HepG2 (cell line): ENCODE data around the gene SLC27A3. TPM values are rescaled to one million over a fixed set of nuclear protein-coding genes. Genes with fewer than 3 reads are reported as not detected.

Experiments used
- CBFB ChIP-seq: sonication (generic); formaldehyde crosslinking; IDR thresholded peaks from 2 replicates; pipeline ENCODE4 v1.4.0; 2020; ENCODE audit warnings: missing genetic modification reagents
- CSRNP2 ChIP-seq: sonication (generic); formaldehyde crosslinking; conservative IDR thresholded peaks from 2 replicates; pipeline ENCODE4 v1.8.0; 2022; ENCODE audit warnings: low read depth, missing genetic modification reagents
- DPF2 ChIP-seq: sonication (generic); formaldehyde crosslinking; IDR thresholded peaks from 2 replicates; pipeline ENCODE4 v1.4.0; 2020; ENCODE audit warnings: mild to moderate bottlenecking, low read depth, missing genetic modification reagents, borderline replicate concordance
- FOXP4 ChIP-seq: sonication (generic); formaldehyde crosslinking; IDR thresholded peaks from 2 replicates; pipeline ENCODE4 v1.4.0; 2020; ENCODE audit warnings: missing genetic modification reagents
- GATAD2A ChIP-seq: IDR thresholded peaks from 2 replicates; pipeline ENCODE4 v1.6.1; 2016
- MXD4 ChIP-seq: IDR thresholded peaks from 2 replicates; pipeline ENCODE4 v1.6.1; 2016; ENCODE audit warnings: mild to moderate bottlenecking, missing biosample characterization, missing genetic modification reagents
- NFE2L1 ChIP-seq: sonication (generic); formaldehyde crosslinking; IDR thresholded peaks from 2 replicates; pipeline ENCODE4 v1.4.0; 2020; ENCODE audit warnings: missing genetic modification reagents, mild to moderate bottlenecking, borderline replicate concordance
- RARG ChIP-seq: sonication (generic); formaldehyde crosslinking; IDR thresholded peaks from 2 replicates; pipeline ENCODE4 v1.4.0; 2020; ENCODE audit warnings: low read depth, mild to moderate bottlenecking, missing genetic modification reagents
- TEAD3 ChIP-seq: optimal IDR thresholded peaks from 2 replicates; pipeline ENCODE3; 2016; ENCODE audit warnings: borderline replicate concordance
- XRCC5 ChIP-seq: fragments of 200-400 bp; formaldehyde crosslinking; optimal IDR thresholded peaks from 2 replicates; pipeline ENCODE3; 2017; ENCODE audit warnings: mild to moderate bottlenecking, low read length
- ZFX ChIP-seq: sonication (generic); formaldehyde crosslinking; IDR thresholded peaks from 2 replicates; pipeline ENCODE4 v1.4.0; 2020; ENCODE audit warnings: mild to moderate bottlenecking, low read depth, missing genetic modification reagents, moderate library complexity
- ZNF501 ChIP-seq: sonication (generic); formaldehyde crosslinking; IDR thresholded peaks from 2 replicates; pipeline ENCODE4 v1.5.1; 2020; ENCODE audit warnings: mild to moderate bottlenecking, moderate library complexity, missing genetic modification reagents
- ZNF512B ChIP-seq: sonication (generic); formaldehyde crosslinking; IDR thresholded peaks from 2 replicates; pipeline ENCODE4 v1.5.1; 2020; ENCODE audit warnings: missing genetic modification reagents, mild to moderate bottlenecking, borderline replicate concordance
- ZNF766 ChIP-seq: sonication (generic); formaldehyde crosslinking; IDR thresholded peaks from 2 replicates; pipeline ENCODE4 v1.5.0; 2020; ENCODE audit warnings: missing genetic modification reagents, borderline replicate concordance
- polyA plus RNA-seq, 8 experiments: library from polyadenylated mRNA; depleted of rRNA in 3 of 8; stranded (reverse) in 7 of 8; unstranded in 1 of 8; fragments of >200 nt; fragmentation: Illumina TruSeq in 4 of 8; extraction: Trizol in 4 of 8; gene quantifications; 2 replicates each; pipeline versions ENCODE4 v1.2.1 to v1.2.3, GENCODE V29; 2011 to 2016; ENCODE audit warnings: low read depth in 4 of 8, missing spikeins in 1 of 8, mixed read lengths in 1 of 8; ENCODE audit not compliant: insufficient read depth in 1 of 8
- total RNA-seq, 5 experiments: library from RNA; depleted of rRNA; stranded (reverse); fragments of >200 nt; fragmentation: Illumina TruSeq; extraction: Trizol; gene quantifications; 2 replicates each; pipeline ENCODE4 v1.2.3, GENCODE V29; 2016; ENCODE audit warnings: low read depth in 1 of 5
- TF ChIP-seq, protein P1 (sequence below), 2 experiments: sonication (generic) in 1 of 2; formaldehyde crosslinking in 1 of 2; IDR thresholded peaks; 2 replicates each; pipeline versions ENCODE4 v1.4.0 to v1.6.1; 2018 to 2020; ENCODE audit warnings: missing genetic modification reagents in 2 of 2, borderline replicate concordance in 1 of 2, low read depth in 1 of 2, mild to moderate bottlenecking in 1 of 2, missing biosample characterization in 1 of 2
- TF ChIP-seq, protein P2 (sequence below): sonication (generic); formaldehyde crosslinking; IDR thresholded peaks from 2 replicates; pipeline ENCODE4; 2020; ENCODE audit warnings: missing genetic modification reagents, mild to moderate bottlenecking, borderline replicate concordance

SLC27A3 gene
- total and polyA plus RNA-seq, 2 of the 13 experiments (the other 11 are each of a cell fraction or from before 2014, with no cell fraction given), result 4.3 to 10.3 TPM

DNA sequence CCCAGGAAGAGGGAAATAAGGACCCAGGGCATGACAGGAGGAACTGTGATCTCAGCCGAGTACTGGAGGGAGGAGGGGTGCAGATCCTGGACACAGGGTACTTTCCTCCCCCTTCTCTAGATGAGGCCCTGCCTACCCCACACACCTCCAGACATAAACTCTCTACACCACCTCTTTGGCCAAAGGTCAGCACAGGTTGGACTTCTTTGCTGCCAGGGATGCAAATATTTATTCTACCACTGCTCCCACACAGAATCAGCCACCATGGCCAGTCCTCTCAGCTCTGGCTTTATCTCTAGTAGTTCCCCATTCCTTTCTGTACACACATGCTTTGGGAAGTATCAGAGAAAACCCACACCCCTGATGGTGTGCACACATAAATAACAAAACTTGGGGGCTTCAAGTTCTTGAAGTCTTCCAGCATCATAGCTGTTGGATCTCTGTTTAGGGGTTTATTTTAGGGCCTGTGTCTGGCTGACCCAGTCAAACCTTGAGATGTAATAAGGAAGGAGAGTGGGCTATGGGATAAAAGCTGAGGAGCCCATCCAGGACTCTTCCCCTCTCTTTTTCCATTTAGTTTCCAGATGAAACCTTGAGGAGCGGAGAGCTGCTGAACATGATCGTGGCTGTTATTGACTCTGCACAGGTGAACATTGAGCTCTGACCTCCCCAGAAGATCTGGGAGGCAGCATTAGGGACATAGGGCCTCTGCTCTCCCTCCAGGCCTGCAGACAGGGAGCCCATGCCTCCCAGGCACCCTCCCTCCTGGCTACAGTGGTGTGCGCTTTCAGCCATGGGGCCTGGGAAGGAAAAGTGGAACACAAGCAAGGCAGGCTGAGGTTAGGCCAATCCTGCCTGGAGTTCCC, 6.7 kb upstream of the SLC27A3 start (continued):
- TF ChIP-seq DPF2, result peak; percentile 75; the same call in 1 of the 2 replicates
- TF ChIP-seq MXD4, result peak; percentile 29; the same call in 1 of the 2 replicates
- peak; percentile 31 for TF ChIP-seq XRCC5
- TF ChIP-seq CBFB (CRISPR knock-in tag), result 0 out of 2 replicates have a peak, but pooled peaks have one; percentile 36
- TF ChIP-seq TEAD3 (CRISPR knock-in tag), result peak; percentile 78
- no peak for TF ChIP-seq RARG (CRISPR knock-in tag)
- TF ChIP-seq NFE2L1, result no peak
- no peak for TF ChIP-seq CSRNP2 (CRISPR knock-in tag)
- peak; percentile 68 for TF ChIP-seq GATAD2A (CRISPR knock-in tag)
- no peak for TF ChIP-seq ZNF501 (CRISPR knock-in tag)
- TF ChIP-seq FOXP4 (CRISPR knock-in tag), result peak; percentile 79
- peak; percentile 22; the same call in 1 of the 2 replicates for TF ChIP-seq ZNF766 (CRISPR knock-in tag)
- TF ChIP-seq, protein P1, sequence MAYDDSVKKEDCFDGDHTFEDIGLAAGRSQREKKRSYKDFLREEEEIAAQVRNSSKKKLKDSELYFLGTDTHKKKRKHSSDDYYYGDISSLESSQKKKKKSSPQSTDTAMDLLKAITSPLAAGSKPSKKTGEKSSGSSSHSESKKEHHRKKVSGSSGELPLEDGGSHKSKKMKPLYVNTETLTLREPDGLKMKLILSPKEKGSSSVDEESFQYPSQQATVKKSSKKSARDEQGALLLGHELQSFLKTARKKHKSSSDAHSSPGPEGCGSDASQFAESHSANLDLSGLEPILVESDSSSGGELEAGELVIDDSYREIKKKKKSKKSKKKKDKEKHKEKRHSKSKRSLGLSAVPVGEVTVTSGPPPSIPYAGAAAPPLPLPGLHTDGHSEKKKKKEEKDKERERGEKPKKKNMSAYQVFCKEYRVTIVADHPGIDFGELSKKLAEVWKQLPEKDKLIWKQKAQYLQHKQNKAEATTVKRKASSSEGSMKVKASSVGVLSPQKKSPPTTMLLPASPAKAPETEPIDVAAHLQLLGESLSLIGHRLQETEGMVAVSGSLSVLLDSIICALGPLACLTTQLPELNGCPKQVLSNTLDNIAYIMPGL (CRISPR knock-in tag; IDR thresholded peaks at IDR 0.05; ENCODE audit: borderline replicate concordance in 1 of 2, low read depth in 1 of 2), result peak in 1 of 2 experiments; percentile 35; a peak in 1 of 4 replicates
- TF ChIP-seq ZFX, result peak; percentile 64; the same call in 1 of the 2 replicates
- TF ChIP-seq, protein P2, sequence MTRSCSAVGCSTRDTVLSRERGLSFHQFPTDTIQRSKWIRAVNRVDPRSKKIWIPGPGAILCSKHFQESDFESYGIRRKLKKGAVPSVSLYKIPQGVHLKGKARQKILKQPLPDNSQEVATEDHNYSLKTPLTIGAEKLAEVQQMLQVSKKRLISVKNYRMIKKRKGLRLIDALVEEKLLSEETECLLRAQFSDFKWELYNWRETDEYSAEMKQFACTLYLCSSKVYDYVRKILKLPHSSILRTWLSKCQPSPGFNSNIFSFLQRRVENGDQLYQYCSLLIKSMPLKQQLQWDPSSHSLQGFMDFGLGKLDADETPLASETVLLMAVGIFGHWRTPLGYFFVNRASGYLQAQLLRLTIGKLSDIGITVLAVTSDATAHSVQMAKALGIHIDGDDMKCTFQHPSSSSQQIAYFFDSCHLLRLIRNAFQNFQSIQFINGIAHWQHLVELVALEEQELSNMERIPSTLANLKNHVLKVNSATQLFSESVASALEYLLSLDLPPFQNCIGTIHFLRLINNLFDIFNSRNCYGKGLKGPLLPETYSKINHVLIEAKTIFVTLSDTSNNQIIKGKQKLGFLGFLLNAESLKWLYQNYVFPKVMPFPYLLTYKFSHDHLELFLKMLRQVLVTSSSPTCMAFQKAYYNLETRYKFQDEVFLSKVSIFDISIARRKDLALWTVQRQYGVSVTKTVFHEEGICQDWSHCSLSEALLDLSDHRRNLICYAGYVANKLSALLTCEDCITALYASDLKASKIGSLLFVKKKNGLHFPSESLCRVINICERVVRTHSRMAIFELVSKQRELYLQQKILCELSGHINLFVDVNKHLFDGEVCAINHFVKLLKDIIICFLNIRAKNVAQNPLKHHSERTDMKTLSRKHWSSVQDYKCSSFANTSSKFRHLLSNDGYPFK (CRISPR knock-in tag), result no peak
- 0 out of 2 replicates have a peak, but pooled peaks have one; percentile 8 for TF ChIP-seq ZNF512B (CRISPR knock-in tag)
